ENCODE data around the gene SERINC1.

SERINC1 gene

DNA sequence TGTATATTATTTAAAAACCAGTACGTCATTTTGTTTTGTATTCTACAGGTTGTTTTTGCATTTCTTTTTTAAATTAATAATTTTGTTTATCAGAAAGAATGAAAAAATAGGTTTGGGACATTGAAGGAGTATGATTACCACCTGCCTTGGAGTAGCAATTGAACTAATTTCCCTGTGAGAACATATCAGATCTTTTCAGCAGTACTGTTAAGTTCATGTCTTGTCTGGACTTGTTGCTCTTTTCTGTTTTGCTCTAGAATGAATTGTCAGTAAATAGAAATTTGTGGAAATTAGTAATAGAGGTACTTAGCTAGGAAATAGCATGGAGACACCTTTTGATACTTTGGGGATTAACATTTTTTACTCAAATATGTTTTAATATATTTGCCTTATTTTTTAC lies 47.9 kb downstream of the SERINC1 start:
- in situ Hi-C loops (cut with HindIII; ENCODE audit: low sequenced_read_pairs) = no loop called here
- DNase-seq (ENCODE audit: low read depth) = no peak
- H3K4me3 ChIP-seq (ENCODE audit: low read depth, low read length) = no peak overlapping the region
- TF ChIP-seq, protein P1, sequence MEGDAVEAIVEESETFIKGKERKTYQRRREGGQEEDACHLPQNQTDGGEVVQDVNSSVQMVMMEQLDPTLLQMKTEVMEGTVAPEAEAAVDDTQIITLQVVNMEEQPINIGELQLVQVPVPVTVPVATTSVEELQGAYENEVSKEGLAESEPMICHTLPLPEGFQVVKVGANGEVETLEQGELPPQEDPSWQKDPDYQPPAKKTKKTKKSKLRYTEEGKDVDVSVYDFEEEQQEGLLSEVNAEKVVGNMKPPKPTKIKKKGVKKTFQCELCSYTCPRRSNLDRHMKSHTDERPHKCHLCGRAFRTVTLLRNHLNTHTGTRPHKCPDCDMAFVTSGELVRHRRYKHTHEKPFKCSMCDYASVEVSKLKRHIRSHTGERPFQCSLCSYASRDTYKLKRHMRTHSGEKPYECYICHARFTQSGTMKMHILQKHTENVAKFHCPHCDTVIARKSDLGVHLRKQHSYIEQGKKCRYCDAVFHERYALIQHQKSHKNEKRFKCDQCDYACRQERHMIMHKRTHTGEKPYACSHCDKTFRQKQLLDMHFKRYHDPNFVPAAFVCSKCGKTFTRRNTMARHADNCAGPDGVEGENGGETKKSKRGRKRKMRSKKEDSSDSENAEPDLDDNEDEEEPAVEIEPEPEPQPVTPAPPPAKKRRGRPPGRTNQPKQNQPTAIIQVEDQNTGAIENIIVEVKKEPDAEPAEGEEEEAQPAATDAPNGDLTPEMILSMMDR (IDR thresholded peaks at IDR 0.05; ENCODE audit: low read depth, low read length, missing control alignments) = no peak

DNA sequence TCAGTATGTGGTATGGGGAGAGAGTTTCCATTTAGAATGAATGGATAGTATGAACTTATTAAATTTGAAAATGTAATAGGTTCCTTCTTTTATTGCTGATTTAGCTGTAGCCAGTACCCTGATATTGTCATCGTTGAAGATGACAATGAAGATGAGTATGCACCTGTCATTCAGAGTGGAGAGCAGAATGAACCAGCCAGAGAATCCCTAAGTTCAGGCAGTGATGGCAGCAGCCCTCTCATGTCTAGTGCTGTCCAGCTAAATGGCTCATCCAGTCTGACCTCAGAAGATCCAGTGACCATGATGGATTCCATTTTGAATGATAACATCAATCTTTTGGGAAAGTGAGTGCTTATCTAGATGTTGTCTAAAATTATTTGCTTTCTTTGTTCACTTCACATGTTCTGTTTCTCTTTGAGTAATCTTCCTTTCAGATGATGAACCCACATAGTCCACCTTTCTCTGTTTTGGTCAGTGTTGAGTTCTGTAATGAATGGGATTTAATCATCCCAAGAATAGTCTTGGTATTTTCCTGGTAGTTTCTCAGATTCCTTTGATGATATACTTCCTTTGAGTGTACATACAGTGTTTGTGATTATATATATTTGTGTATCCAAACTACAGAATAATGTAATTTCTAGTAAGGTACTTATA lies 48.9 kb downstream of the SERINC1 start:
- TF ChIP-seq, protein P1 (IDR thresholded peaks at IDR 0.05; ENCODE audit: low read depth, low read length, missing control alignments) = no peak
- no peak for DNase-seq (ENCODE audit: low read depth)
- no peak overlapping the region for H3K4me3 ChIP-seq (ENCODE audit: low read depth, low read length)
- in situ Hi-C loops (cut with HindIII; ENCODE audit: low sequenced_read_pairs) = no loop called here

DNA sequence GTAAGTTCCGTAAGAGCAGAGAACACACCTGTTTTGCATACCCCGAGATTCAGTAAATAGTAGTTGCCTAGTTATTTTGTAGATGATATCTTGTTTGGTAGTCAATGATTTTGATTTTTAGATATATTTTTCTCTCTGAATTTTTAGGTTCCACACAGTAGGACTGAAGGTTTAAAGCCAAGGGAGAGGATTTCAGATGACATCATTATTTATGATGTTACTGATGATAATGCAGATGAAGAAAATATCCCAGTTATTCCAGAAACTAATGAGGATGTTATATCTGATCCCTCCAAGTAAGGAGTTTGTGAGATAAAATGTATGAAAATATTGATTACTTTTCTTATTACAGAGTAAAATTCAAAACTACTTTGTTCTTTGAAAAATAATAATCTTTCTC lies 49.6 kb downstream of the SERINC1 start:
- DNase-seq (ENCODE audit: low read depth) = no peak
- in situ Hi-C loops (cut with HindIII; ENCODE audit: low sequenced_read_pairs) = no loop called here
- TF ChIP-seq, protein P1 (IDR thresholded peaks at IDR 0.05; ENCODE audit: low read depth, low read length, missing control alignments) = no peak
- no peak overlapping the region for H3K4me3 ChIP-seq (ENCODE audit: low read depth, low read length)

DNA sequence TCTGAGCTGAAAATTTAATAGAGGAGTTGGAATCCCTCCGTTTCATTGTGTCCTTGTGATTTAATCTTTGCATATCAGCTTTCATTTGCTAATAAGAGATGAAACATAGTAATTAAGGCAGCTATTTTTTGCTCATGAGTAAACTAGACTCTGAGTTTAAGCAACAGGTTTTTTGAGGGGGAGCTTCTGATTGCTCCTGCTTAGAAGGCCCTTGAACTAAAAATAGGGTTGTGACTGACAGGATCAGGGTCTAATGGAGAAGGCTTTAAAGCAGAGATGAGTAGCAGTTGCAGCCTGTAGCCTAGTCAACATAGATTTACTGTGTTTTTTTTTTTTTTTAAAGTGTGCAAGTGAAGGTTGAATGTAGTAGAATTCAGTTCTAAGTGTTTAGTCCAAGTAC lies 54.8 kb downstream of the SERINC1 start:
- H3K4me3 ChIP-seq (ENCODE audit: low read depth, low read length) = no peak overlapping the region
- in situ Hi-C loops (cut with HindIII; ENCODE audit: low sequenced_read_pairs) = no loop called here
- no peak for DNase-seq (ENCODE audit: low read depth)
- TF ChIP-seq, protein P1 (IDR thresholded peaks at IDR 0.05; ENCODE audit: low read depth, low read length, missing control alignments) = no peak

- DNase-seq (ENCODE audit: low read depth) = no peak
- in situ Hi-C loops (cut with HindIII; ENCODE audit: low sequenced_read_pairs) = no loop called here
- TF ChIP-seq, protein P1 (IDR thresholded peaks at IDR 0.05; ENCODE audit: low read depth, low read length, missing control alignments) = no peak
- no peak overlapping the region for H3K4me3 ChIP-seq (ENCODE audit: low read depth, low read length)
These were observed 59.6 kb downstream of the SERINC1 start for GRCh38 chr6:122412001-122412400.

DNA sequence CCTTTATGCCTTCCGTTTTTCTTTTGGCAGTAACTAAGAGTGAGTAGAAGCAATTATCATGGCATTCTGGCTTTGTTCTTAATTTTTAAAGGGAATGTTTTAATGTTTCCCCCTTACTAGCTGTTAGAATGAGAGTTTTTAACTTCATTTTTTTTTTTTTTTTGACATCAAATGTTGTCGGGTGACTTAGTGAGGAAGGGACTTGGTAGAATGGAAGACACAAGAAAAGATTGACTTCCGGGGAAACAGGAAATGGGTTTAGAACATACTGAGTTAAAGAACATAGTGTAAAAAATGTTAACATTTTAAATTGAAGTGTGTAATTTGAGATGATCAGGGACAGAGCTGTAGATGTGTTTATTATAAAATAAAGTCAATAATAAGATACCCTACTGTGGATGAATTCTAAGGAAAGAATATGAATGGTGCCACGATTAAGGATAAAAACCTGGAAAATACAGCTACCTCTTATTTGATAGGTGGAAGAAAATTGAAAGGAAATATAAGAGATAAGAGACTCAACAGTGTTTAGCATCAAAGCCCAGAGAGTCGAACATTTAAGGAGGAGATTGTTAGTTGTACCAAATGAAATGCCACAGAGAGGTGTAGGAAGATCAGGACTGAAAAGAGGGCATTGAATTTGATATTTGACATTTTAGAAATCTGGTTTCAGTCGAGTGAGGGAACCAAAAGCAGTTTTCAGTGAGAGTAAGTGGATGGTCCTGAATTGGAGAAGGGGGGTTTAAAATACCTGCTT lies 62.7 kb downstream of the SERINC1 start:
- in situ Hi-C loops (cut with HindIII; ENCODE audit: low sequenced_read_pairs) = no loop called here
- TF ChIP-seq, protein P1 (IDR thresholded peaks at IDR 0.05; ENCODE audit: low read depth, low read length, missing control alignments) = no peak
- H3K4me3 ChIP-seq (ENCODE audit: low read depth, low read length) = no peak overlapping the region
- DNase-seq (ENCODE audit: low read depth) = no peak

Data from astrocyte of the cerebellum (primary cell).